ENCODE data around the gene TXK. TPM values are rescaled to one million over a fixed set of nuclear protein-coding genes. Genes with fewer than 3 reads are reported as not detected.

The TXK gene
- total RNA-seq, 1 donor from 2014 or later, result 1.7 TPM

DNA sequence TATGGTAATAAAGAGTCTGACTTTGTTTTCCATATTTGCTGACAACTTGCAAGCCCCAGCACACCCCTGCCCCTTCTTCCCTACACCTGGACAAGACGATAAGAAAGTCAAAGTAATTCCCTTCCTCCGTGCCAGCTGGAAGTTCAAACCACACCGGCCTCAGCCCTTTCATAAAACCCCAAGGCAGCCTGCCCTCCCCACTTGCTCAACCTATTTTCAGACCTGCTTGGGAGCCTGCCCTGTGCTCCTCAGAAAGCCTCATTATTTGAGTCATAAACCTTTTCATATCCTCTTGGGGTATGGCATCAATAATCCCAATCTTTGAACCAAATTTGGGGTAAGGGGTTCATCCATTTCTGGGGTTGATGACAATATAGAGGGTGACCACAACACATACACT is 88.0 kb downstream of the TXK start:
- H3K4me1 Mint-ChIP-seq, result peaks cover 16% of the 10 kb centered on the region
- TF ChIP-seq, protein P1, sequence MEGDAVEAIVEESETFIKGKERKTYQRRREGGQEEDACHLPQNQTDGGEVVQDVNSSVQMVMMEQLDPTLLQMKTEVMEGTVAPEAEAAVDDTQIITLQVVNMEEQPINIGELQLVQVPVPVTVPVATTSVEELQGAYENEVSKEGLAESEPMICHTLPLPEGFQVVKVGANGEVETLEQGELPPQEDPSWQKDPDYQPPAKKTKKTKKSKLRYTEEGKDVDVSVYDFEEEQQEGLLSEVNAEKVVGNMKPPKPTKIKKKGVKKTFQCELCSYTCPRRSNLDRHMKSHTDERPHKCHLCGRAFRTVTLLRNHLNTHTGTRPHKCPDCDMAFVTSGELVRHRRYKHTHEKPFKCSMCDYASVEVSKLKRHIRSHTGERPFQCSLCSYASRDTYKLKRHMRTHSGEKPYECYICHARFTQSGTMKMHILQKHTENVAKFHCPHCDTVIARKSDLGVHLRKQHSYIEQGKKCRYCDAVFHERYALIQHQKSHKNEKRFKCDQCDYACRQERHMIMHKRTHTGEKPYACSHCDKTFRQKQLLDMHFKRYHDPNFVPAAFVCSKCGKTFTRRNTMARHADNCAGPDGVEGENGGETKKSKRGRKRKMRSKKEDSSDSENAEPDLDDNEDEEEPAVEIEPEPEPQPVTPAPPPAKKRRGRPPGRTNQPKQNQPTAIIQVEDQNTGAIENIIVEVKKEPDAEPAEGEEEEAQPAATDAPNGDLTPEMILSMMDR (IDR thresholded peaks at IDR 0.05; ENCODE audit: unreplicated experiment), result no peak
- H3K36me3 Mint-ChIP-seq, result no peaks in the 10 kb centered on the region
- H3K4me3 Mint-ChIP-seq, result no peak overlapping the region
- H3K9me3 Mint-ChIP-seq, result no peaks in the 10 kb centered on the region
- no peak overlapping the region for H3K27ac Mint-ChIP-seq
- no peaks in the 10 kb centered on the region for H3K27me3 Mint-ChIP-seq (ENCODE audit: low read depth)
- DNase-seq (ENCODE audit: low spot score in 2 of 2, unreplicated experiment in 2 of 2), result no peak

DNA sequence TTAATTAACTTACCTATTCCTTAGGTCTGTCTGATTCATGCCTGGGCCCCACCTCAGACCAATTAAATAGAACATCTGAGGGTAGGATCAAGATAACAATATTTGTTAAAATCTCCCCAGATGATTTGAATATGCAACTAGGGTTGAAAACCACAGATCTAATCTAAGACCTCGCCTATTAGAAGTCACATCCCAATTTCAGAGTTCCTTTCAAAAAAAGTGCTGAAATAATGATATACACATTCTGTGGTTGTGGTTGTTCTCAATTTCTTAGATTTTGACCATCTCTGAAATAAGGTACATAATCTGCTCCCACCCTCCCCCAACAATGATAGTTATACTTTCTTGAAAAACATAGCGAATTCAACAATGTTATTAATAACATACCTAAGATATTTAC is 89.8 kb downstream of the TXK start:
- Mint-ChIP-seq H3K9me3 (no peaks in the 10 kb centered on the region), H3K27ac (no peak overlapping the region), H3K4me1 (peaks cover 16% of the 10 kb centered on the region), H3K27me3 (ENCODE audit: low read depth) (no peaks in the 10 kb centered on the region), H3K4me3 (no peak overlapping the region), H3K36me3 (no peaks in the 10 kb centered on the region)
- no peak for DNase-seq (ENCODE audit: low spot score in 2 of 2, unreplicated experiment in 2 of 2)
- TF ChIP-seq, protein P1 (IDR thresholded peaks at IDR 0.05; ENCODE audit: unreplicated experiment), result no peak

DNA sequence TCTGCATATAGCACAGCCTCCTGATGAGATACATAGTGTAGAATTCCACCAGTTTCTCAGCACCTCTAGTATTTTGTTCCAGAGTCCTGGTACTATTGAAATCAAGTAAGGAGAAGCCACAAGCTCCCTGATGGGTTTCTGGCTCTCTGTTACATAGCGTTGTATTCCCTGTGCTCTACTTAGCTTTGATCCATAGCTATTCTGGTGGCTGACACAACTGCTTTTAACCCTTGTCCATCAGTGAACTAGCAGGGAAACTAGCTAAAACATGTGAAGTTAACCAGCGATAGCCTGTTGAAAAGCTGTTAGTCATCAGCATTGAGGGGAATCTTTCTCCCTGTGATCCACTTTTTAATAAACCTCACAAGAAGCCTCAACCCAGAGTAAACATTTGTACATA is 90.5 kb downstream of the TXK start:
- Mint-ChIP-seq H3K4me3 (no peak overlapping the region), H3K27ac (peak overlapping the region; percentile 3), H3K9me3 (no peaks in the 10 kb centered on the region), H3K4me1 (peaks cover 16% of the 10 kb centered on the region), H3K36me3 (no peaks in the 10 kb centered on the region), H3K27me3 (ENCODE audit: low read depth) (no peaks in the 10 kb centered on the region)
- TF ChIP-seq, protein P1 (IDR thresholded peaks at IDR 0.05; ENCODE audit: unreplicated experiment), result no peak
- DNase-seq (ENCODE audit: low spot score in 2 of 2, unreplicated experiment in 2 of 2), result no peak

DNA sequence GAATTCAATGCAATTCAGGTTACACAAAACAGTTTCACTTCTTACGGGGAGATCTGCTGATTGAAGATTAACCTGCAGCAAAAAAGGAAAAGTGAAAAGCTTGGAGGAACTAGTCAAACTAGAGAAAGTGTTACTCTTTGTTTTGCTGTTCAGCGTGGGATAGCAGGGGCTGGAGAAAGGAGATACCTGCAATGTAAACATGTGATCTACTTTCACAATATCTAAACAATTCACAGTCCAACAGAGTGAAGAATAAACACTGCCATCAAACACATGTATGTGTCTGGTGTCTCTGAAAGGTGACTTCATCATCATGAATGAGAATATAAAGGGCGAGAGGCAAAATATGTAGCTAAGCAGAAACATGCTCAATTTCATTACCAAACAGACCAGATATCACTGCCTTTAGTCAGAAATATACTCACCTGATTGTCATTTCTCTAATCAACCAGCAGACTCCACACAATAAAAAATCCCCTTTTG is 91.0 kb downstream of the TXK start:
- TF ChIP-seq, protein P1 (IDR thresholded peaks at IDR 0.05; ENCODE audit: unreplicated experiment), result no peak
- Mint-ChIP-seq H3K27me3 (ENCODE audit: low read depth) (no peaks in the 10 kb centered on the region), H3K4me3 (no peak overlapping the region), H3K9me3 (no peaks in the 10 kb centered on the region), H3K4me1 (peaks cover 16% of the 10 kb centered on the region), H3K36me3 (peaks cover 2% of the 10 kb centered on the region), H3K27ac (peak overlapping the region; percentile 3)
- no peak for DNase-seq (ENCODE audit: low spot score in 2 of 2, unreplicated experiment in 2 of 2)

DNA sequence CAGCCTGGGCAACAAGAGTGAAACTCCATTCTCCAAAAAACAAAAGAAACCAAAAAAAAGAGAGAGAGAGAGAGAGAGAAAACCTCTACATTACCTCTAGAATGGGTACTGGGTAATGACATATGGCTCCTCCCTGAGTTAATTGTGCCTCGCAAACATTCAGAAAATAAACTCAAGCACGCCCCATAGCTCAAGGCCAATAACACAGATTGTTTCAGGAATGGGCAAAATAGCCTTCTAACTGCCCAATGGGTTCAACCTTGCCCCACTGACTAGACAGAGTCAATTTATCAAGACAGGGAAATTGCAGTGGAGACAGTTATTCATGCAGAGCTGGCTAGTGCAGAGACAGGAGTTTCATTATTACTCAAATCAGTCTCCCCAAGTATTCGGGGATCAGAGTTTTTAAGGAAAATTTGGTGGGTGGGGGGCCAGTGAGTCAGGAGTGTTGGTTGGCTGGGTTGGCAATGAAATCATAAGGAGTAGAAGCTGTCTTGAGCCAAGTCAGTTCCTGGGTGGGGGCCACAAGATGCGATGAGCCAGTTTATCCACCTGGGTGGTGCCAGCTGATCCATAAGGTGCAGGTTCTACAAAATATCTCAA is 92.4 kb downstream of the TXK start:
- TF ChIP-seq, protein P1 (IDR thresholded peaks at IDR 0.05; ENCODE audit: unreplicated experiment), result no peak
- no peaks in the 10 kb centered on the region for H3K27me3 Mint-ChIP-seq (ENCODE audit: low read depth)
- H3K27ac Mint-ChIP-seq, result no peak overlapping the region
- no peak overlapping the region for H3K4me3 Mint-ChIP-seq
- H3K36me3 Mint-ChIP-seq, result peaks cover 4% of the 10 kb centered on the region
- H3K9me3 Mint-ChIP-seq, result no peaks in the 10 kb centered on the region
- H3K4me1 Mint-ChIP-seq, result peaks cover 16% of the 10 kb centered on the region
- DNase-seq (ENCODE audit: low spot score in 2 of 2, unreplicated experiment in 2 of 2), result no peak

All from mesothelial cell of epicardium (in vitro differentiated cells).